ENCODE data around the gene UBE2L5. TPM values are rescaled to one million over a fixed set of nuclear protein-coding genes. Genes with fewer than 3 reads are reported as not detected.

Gene UBE2L5
- total RNA-seq, 1 experiment from 2014 or later, result 0.13 TPM

DNA sequence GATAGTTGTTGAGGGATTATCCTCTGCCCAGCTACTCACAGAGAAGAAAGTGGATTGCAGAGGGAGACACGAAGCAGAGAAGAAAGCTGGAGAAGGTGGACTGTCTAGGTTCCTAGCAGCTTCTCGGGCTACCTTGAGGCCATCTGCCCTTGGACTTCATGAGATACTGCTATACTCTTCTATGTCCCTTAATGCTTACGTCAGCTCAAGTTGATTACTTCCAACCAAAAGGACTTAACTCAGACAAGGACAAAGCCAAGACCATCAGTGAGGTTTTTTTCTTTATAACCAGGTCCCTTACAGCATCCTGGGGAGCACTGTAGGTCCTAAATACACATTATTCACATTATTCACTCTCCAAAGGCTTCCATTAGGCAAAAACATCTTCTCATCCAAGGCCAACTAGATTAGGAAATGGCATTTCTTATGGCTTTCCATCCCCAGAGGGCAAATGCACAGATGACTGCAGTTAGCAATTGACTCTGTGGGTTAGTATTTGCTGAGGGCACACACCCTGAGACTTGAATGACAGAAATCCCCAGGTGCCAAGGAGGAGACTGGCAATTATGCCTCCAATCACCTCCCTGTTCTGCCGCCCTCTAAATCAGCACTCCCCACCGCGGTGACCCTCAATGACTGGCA is 4.1 kb upstream of the UBE2L5 start (continued):
- no peak for TF ChIP-seq STAT6 (CRISPR knock-in tag; conservative IDR thresholded peaks at IDR 0.05; ENCODE audit: low read depth)
- TF ChIP-seq, protein P1, sequence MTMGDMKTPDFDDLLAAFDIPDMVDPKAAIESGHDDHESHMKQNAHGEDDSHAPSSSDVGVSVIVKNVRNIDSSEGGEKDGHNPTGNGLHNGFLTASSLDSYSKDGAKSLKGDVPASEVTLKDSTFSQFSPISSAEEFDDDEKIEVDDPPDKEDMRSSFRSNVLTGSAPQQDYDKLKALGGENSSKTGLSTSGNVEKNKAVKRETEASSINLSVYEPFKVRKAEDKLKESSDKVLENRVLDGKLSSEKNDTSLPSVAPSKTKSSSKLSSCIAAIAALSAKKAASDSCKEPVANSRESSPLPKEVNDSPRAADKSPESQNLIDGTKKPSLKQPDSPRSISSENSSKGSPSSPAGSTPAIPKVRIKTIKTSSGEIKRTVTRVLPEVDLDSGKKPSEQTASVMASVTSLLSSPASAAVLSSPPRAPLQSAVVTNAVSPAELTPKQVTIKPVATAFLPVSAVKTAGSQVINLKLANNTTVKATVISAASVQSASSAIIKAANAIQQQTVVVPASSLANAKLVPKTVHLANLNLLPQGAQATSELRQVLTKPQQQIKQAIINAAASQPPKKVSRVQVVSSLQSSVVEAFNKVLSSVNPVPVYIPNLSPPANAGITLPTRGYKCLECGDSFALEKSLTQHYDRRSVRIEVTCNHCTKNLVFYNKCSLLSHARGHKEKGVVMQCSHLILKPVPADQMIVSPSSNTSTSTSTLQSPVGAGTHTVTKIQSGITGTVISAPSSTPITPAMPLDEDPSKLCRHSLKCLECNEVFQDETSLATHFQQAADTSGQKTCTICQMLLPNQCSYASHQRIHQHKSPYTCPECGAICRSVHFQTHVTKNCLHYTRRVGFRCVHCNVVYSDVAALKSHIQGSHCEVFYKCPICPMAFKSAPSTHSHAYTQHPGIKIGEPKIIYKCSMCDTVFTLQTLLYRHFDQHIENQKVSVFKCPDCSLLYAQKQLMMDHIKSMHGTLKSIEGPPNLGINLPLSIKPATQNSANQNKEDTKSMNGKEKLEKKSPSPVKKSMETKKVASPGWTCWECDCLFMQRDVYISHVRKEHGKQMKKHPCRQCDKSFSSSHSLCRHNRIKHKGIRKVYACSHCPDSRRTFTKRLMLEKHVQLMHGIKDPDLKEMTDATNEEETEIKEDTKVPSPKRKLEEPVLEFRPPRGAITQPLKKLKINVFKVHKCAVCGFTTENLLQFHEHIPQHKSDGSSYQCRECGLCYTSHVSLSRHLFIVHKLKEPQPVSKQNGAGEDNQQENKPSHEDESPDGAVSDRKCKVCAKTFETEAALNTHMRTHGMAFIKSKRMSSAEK (CRISPR knock-in tag; IDR thresholded peaks at IDR 0.05; ENCODE audit: borderline replicate concordance), result no peak
- no peak for TF ChIP-seq ZBTB21 (CRISPR knock-in tag; IDR thresholded peaks at IDR 0.05; ENCODE audit: borderline replicate concordance)

DNA sequence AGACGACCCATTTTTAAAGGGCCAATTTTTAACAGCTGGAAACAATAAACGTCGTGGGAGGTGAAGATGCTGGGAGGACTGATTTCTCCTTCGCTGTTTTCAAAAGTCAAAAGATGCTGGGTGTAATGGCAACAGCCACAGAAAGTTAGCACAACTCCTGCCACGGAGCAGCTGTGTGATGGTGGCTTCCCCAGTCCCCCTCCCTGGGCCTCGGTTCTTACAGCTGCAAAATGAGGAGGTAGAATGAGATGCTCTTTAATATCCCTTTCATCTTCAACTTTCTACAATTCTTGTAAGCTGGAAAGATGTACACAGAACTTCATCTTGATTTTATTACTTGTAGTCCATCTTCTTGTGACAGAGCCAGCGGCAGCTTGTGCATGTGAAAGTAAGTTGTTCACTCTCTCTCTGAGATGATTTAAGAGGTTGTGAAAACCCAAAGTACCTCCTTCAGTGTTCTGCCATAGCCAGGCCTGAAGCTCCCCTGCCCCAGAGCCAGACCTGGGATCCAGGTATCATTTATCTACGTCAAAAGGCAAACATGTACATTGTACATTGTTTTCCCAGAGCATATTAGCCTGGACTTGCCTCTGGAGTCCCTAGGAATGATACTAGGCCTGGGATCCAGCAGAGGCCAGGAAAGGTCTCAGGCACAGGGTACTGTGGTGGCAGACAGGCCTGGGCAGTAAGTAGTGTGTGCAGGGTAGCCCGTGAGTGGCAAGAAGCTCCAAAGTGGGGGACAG is 3.4 kb upstream of the UBE2L5 start:
- ChIA-PET POLR2A (no interaction called here), CTCF (no interaction called here)
- DNase-seq (ENCODE audit: low spot score) (no peak), ATAC-seq (no peak)
- Mint-ChIP-seq H3K4me1 (peaks cover 16% of the 10 kb centered on the region), H3K27ac (no peak overlapping the region), H3K36me3 (no peaks in the 10 kb centered on the region), H3K9me3 (no peaks in the 10 kb centered on the region), H3K27me3 (ENCODE audit: low read depth) (peaks cover 18% of the 10 kb centered on the region), H3K4me3 (no peak overlapping the region)
- TF ChIP-seq ESRRA (CRISPR knock-in tag; IDR thresholded peaks at IDR 0.05; ENCODE audit: borderline replicate concordance), result no peak
- TF ChIP-seq, protein P2, sequence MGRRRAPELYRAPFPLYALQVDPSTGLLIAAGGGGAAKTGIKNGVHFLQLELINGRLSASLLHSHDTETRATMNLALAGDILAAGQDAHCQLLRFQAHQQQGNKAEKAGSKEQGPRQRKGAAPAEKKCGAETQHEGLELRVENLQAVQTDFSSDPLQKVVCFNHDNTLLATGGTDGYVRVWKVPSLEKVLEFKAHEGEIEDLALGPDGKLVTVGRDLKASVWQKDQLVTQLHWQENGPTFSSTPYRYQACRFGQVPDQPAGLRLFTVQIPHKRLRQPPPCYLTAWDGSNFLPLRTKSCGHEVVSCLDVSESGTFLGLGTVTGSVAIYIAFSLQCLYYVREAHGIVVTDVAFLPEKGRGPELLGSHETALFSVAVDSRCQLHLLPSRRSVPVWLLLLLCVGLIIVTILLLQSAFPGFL (CRISPR knock-in tag; IDR thresholded peaks at IDR 0.05; ENCODE audit: borderline replicate concordance), result no peak
- TF ChIP-seq ZNF138 (CRISPR knock-in tag; conservative IDR thresholded peaks at IDR 0.05), result no peak
- TF ChIP-seq ZBTB43 (CRISPR knock-in tag; IDR thresholded peaks at IDR 0.05), result no peak
- TF ChIP-seq ZNF671 (CRISPR knock-in tag; IDR thresholded peaks at IDR 0.05), result no peak
- TF ChIP-seq ZNF425 (CRISPR knock-in tag; conservative IDR thresholded peaks at IDR 0.05), result no peak
- TF ChIP-seq, protein P3, sequence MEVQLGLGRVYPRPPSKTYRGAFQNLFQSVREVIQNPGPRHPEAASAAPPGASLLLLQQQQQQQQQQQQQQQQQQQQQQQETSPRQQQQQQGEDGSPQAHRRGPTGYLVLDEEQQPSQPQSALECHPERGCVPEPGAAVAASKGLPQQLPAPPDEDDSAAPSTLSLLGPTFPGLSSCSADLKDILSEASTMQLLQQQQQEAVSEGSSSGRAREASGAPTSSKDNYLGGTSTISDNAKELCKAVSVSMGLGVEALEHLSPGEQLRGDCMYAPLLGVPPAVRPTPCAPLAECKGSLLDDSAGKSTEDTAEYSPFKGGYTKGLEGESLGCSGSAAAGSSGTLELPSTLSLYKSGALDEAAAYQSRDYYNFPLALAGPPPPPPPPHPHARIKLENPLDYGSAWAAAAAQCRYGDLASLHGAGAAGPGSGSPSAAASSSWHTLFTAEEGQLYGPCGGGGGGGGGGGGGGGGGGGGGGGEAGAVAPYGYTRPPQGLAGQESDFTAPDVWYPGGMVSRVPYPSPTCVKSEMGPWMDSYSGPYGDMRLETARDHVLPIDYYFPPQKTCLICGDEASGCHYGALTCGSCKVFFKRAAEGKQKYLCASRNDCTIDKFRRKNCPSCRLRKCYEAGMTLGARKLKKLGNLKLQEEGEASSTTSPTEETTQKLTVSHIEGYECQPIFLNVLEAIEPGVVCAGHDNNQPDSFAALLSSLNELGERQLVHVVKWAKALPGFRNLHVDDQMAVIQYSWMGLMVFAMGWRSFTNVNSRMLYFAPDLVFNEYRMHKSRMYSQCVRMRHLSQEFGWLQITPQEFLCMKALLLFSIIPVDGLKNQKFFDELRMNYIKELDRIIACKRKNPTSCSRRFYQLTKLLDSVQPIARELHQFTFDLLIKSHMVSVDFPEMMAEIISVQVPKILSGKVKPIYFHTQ (CRISPR knock-in tag; IDR thresholded peaks at IDR 0.05), result no peak
- TF ChIP-seq FOXP4 (CRISPR knock-in tag; IDR thresholded peaks at IDR 0.05), result no peak
- no peak for TF ChIP-seq FOXK1 (CRISPR knock-in tag; IDR thresholded peaks at IDR 0.05)
- no peak for TF ChIP-seq ZNF423 (CRISPR knock-in tag; IDR thresholded peaks at IDR 0.05)
- TF ChIP-seq, protein P4, sequence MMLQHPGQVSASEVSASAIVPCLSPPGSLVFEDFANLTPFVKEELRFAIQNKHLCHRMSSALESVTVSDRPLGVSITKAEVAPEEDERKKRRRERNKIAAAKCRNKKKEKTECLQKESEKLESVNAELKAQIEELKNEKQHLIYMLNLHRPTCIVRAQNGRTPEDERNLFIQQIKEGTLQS (CRISPR knock-in tag; conservative IDR thresholded peaks at IDR 0.05), result no peak
- no peak for TF ChIP-seq OVOL2 (CRISPR knock-in tag; IDR thresholded peaks at IDR 0.05; ENCODE audit: borderline replicate concordance)
- no peak for TF ChIP-seq EMX1 (CRISPR knock-in tag; IDR thresholded peaks at IDR 0.05)
- TF ChIP-seq SMAD3 (CRISPR knock-in tag; IDR thresholded peaks at IDR 0.05; ENCODE audit: borderline replicate concordance), result no peak

Measured in WTC11 (cell line).